GM10266 (cell line): Measurements from ENCODE around the gene APOF.
"Not testable (repeated sequence)": the region's sequence is repeated elsewhere in the genome, so short reads cannot be mapped to it uniquely, and the experiment has no call there.

Source experiments
- DNase-seq: peaks from one replicate; pipeline ENCODE4 v3.0.0; 2012; ENCODE audit errors: extremely low spot score
- TF ChIP-seq, protein P1 (sequence below): IDR thresholded peaks from 2 replicates; pipeline ENCODE4 v1.5.1; 2012; ENCODE audit warnings: mild to moderate bottlenecking, low read depth; ENCODE audit not compliant: control insufficient read depth, insufficient read depth; ENCODE audit errors: missing control alignments

Gene APOF, protein sequence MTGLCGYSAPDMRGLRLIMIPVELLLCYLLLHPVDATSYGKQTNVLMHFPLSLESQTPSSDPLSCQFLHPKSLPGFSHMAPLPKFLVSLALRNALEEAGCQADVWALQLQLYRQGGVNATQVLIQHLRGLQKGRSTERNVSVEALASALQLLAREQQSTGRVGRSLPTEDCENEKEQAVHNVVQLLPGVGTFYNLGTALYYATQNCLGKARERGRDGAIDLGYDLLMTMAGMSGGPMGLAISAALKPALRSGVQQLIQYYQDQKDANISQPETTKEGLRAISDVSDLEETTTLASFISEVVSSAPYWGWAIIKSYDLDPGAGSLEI

DNA sequence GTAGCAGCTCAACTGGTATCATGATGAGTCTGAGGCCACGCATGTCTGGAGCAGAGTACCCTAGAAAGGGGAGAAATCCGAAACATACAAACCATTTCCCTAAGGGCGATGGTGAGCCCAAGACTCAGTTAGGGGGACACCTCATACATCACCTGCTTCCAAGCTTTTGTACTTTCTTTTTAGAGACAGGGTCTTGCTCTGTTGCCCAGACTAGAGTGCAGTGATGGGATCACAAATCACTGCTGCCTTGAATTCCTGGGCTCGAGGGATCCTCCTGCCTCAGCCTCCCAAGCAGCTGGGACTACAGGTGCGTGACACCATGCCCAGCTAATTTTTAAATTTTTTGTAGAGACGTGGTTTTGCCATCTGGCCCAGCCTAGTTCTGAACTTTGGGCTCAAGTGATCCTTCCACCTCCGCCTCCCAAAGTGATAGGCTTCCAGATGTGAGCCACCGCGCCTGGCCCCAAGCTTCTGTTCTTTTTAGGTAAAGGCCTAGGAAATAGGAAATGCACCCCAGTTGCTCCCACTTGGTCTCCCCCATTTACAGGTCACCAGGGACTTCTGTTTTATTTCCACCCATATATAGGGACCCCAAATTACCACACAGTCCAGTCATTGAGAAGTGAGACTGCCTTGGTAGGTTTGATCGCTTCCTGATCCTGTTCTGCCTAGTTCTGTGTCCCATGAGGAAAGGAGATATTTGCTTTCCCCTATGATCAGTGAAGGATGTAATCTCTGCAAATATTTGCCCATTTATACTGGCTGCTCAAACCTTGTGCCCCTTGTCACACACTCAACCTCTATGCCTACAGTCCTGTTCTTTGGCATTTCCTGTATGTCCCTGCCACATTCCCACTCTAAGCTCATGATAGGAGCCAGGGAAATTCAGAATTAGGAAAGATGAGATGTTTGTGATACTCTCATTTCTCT is at the start of gene APOF:
APOF (minus strand) TSS at position 728 of the 930 bp plus-strand sequence; CDS start at position 616, 112 bp downstream.
- DNase-seq = no peak

DNA sequence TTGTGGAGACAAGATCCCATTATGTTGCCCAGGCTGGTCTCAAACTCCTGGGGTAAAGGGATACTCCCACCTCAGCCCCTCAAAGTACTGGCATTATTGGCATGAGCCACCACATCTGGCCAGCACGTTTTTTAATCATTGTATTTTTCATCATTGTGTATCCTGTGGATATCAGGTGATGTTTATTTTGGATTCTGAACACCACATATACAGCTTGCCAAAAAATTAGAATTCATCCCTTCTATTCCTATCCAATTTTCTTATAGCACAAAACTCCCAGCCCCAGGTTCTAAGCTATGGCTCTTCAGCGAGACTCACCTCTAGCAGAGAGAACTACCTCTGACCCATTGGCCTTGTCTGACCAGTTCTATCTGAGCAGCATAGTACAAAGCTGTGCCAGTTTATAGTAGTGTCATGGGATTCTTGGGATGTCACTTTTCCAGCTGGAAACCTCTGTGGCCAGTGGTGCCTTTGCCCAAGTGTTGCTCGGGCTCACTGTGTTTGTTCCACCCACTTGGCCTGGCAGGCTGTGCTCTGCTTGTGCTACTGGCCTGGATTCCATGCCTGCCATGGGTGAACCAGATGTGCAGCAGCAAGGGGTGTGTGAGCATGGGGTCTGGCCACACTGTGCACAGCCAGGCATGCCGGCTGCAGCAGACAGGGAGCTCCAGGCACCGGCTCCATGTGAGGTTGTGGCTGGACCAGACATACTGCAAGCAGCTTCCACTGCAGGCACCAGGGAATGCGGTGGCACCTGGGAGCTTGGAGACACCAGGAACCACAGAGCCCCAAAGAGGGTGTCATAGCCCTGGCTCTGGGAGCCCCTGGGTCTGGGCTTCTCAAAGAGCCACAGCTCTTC is 49.4 kb upstream of the APOF start:
- no peak for DNase-seq
- TF ChIP-seq, protein P1, sequence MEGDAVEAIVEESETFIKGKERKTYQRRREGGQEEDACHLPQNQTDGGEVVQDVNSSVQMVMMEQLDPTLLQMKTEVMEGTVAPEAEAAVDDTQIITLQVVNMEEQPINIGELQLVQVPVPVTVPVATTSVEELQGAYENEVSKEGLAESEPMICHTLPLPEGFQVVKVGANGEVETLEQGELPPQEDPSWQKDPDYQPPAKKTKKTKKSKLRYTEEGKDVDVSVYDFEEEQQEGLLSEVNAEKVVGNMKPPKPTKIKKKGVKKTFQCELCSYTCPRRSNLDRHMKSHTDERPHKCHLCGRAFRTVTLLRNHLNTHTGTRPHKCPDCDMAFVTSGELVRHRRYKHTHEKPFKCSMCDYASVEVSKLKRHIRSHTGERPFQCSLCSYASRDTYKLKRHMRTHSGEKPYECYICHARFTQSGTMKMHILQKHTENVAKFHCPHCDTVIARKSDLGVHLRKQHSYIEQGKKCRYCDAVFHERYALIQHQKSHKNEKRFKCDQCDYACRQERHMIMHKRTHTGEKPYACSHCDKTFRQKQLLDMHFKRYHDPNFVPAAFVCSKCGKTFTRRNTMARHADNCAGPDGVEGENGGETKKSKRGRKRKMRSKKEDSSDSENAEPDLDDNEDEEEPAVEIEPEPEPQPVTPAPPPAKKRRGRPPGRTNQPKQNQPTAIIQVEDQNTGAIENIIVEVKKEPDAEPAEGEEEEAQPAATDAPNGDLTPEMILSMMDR = no peak

More for the DNA sequence above, at the start of gene APOF:
- TF ChIP-seq, protein P1 = no peak

DNA sequence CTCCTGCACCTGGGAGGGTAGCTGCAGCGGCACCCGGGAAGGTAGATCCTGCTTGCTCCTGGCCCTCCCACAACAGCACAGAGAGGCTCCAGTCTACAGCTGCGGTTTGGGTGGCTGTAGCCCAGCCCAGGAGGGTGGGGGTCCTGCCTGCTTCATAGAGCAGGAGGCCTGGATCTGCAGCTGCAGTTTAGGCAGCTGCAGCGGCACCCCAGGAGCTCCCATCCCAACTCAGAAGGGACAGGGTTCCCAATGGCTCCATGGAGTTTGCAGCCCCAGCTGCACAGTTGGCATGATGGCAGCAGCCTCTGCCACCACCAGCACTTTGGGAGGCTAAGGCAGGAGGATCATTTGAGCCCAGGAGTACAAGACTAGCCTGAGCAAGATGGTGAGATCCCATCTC is 48.1 kb upstream of the APOF start:
- TF ChIP-seq, protein P1 = no peak
- DNase-seq = no peak

DNA sequence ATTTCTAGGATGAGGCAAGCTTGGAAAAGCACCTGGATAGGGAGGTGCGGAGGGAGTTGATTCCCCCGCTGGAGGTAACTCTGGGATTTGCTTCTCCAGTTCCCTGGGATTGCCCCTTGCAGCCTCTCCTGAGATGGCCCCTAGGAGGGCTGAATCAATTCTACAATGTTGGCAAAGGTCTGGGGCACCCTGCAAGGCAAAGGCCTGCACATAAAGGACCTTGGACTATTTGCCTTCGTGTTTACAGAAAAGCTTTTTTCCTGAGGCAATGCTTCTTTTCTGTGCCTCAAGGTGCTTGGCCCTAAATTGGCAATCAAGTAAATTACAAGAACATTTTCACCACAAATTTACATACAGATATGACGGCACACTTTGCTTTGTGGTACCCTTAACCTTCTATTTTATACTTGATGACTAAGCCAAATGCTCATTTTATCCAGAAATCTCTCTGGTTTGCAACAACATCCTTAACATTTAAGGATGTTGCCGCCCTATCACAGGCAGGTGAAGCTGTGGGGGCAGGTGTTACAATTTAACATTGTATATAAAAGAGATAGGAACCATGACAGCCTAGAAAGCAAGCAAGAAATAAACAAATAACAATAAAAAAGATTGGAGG is 46.3 kb upstream of the APOF start:
- TF ChIP-seq, protein P1 = no peak
- no peak for DNase-seq

DNA sequence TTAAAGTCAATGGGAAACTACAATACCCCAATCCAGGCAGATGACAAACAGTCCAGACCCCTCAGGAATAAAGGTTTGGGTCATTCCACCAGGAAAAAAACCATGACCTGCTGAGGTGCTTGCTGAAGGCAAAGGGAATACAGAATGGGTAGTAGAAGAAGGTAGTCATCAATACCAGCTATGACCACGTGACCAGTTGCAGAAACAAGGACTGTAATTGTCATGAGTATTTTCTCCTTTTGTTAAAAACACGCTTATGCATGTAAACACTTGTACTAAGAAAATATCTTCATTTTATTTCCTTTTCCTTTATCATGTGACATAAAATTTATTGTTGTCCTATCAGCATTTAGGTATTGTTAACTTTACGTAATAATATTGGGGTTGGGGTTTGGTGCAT is 41.6 kb upstream of the APOF start:
- not testable (repeated sequence) for DNase-seq

DNA sequence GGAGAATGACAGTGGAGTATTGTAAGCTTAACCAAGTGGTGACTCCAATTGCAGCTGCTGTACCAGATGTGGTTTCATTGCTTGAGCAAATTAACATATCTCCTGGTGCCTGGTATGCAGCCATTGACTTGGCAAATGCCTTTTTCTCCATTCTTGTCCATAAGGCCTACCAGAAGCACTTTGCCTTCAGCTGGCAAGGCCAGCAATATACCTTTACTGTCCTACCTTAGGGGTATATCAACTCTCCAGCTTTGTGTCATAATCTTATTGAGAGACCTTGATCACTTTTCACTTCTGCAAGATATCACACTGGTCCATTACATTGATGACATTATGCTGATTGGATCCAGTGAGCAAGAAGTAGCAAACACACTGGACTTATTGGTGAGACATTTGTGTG is 39.0 kb upstream of the APOF start:
- DNase-seq = not testable (repeated sequence)

DNA sequence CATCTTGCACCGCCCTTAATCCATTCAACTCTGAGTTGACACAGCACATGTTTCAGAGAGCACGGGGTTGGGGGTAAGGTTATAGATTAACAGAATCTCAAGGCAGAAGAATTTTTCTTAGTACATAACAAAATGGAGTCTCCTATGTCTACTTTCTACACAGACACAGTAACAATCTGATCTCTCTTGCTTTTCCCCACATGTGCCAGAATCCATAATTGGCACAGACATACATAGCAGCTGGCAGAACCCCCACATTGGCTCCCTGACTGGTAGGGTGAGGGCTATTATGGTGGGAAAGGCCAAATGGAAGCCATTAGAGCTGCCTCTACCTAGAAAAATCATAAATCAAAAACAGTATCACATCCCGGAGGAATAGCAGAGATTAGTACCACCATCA is 38.5 kb upstream of the APOF start:
- not testable (repeated sequence) for DNase-seq

DNA sequence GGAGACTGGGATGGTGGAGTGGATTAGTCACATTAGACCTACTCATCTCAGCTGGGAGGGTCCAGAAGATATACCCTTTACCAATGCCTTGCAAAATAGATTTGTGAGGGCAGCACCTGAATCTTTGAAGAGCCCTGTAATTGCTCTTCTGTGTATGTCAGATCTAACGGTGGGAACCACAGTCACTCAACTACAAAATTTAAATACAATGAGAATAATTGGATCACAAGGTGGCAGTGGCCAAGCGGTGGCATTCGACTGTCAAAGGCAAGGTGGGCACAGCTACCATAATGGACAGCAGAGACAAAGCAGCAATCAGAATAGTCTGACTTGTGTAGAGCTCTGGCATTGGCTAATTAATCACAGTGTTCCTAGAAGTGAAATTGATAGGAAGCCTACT is 36.8 kb upstream of the APOF start:
- DNase-seq = not testable (repeated sequence)
